Right renal cortex interstitium (tissue), 3 donors: Measurements from ENCODE around the gene LRP1. TPM values are rescaled to one million over a fixed set of nuclear protein-coding genes. Genes with fewer than 3 reads are reported as not detected.

Source experiments
- DNase-seq, 3 donors: peaks; one replicate each; pipeline ENCODE4 v3.0.0-alpha.2; 2013; ENCODE audit warnings: low read depth in 3 of 3, low spot score in 2 of 3
- polyA plus RNA-seq, 3 donors: library from polyadenylated mRNA; unstranded; fragments of 120-200 nt; gene quantifications; one replicate each; pipeline ENCODE4 v1.2.1, GENCODE V29; 2013; ENCODE audit not compliant: insufficient read length in 3 of 3

Gene LRP1
- polyA plus RNA-seq, 3 donors = 58.5 to 69.2 (median 60.0) TPM

- DNase-seq = no peak
Observed at GRCh38 chr12:57218030-57218853, 90.0 kb downstream of the LRP1 start.

GRCh38 chr12:57219205-57219992 lies 91.1 kb downstream of the LRP1 start:
- no peak for DNase-seq

GRCh38 chr12:57219993-57220754 lies 91.9 kb downstream of the LRP1 start:
- no peak for DNase-seq

- no peak for DNase-seq
Observed at GRCh38 chr12:57220770-57221168, 92.5 kb downstream of the LRP1 start.

- no peak for DNase-seq
Observed at GRCh38 chr12:57221169-57221917, 93.1 kb downstream of the LRP1 start.

GRCh38 chr12:57222286-57223190 lies 94.3 kb downstream of the LRP1 start:
- DNase-seq = no peak

GRCh38 chr12:57223191-57224165 lies 95.2 kb downstream of the LRP1 start:
- no peak for DNase-seq

- no peak for DNase-seq
Observed at GRCh38 chr12:57224278-57224972, 96.1 kb downstream of the LRP1 start.

GRCh38 chr12:57224973-57225679 lies 96.8 kb downstream of the LRP1 start:
- DNase-seq = no peak

GRCh38 chr12:57225680-57226210 lies 97.5 kb downstream of the LRP1 start:
- no peak for DNase-seq

GRCh38 chr12:57226588-57227314 lies 98.5 kb downstream of the LRP1 start:
- no peak for DNase-seq

- DNase-seq = no peak
Observed at GRCh38 chr12:57227315-57228115, 99.2 kb downstream of the LRP1 start.

- DNase-seq = no peak
Observed at GRCh38 chr12:57229046-57229633, 100.9 kb downstream of the LRP1 start.

GRCh38 chr12:57229634-57230380 lies 101.5 kb downstream of the LRP1 start, which contains the start of gene SHMT2:
TSS of gene SHMT2 (plus strand) at chr12:57229711. CDS start at chr12:57229779, 68 bp downstream.
- DNase-seq = peak; percentile 90 to 92 (median 91)
